MV-4-11 (cell line): Measurements from ENCODE around the gene ARL4D.
"Not testable (repeated sequence)": the region's sequence is repeated elsewhere in the genome, so short reads cannot be mapped to it uniquely, and the experiment has no call there.

Source experiments
- DNase-seq: peaks from one replicate; lab custom pipeline; 2025; lab: John Stamatoyannopoulos, UW

The ARL4D gene

GRCh38 chr17:43398724-43399595 lies at the start of gene ARL4D:
Gene ARL4D (plus strand): TSS chr17:43398993. CDS start chr17:43399733, 740 bp downstream.
- DNase-seq, result peak; percentile 41

GRCh38 chr17:43349142-43349541 lies 49.7 kb upstream of the ARL4D start:
- no peak for DNase-seq

- DNase-seq, result no peak
These were observed 47.9 kb upstream of the ARL4D start for GRCh38 chr17:43350888-43351361.

- DNase-seq, result no peak
These were observed 47.1 kb upstream of the ARL4D start for GRCh38 chr17:43351691-43352090.

- no peak for DNase-seq
These were observed 46.0 kb upstream of the ARL4D start for GRCh38 chr17:43352579-43353331.

- no peak for DNase-seq
These were observed 45.4 kb upstream of the ARL4D start for GRCh38 chr17:43353393-43353792.

GRCh38 chr17:43354371-43354770 lies 44.4 kb upstream of the ARL4D start:
- DNase-seq, result no peak

- DNase-seq, result no peak
These were observed 42.3 kb upstream of the ARL4D start for GRCh38 chr17:43356450-43356849.

GRCh38 chr17:43356999-43357398 lies 41.8 kb upstream of the ARL4D start:
- DNase-seq, result no peak

GRCh38 chr17:43359469-43360110 lies 39.2 kb upstream of the ARL4D start:
- no peak for DNase-seq

- DNase-seq, result peak; percentile 68
These were observed 38.4 kb upstream of the ARL4D start for GRCh38 chr17:43360376-43360738.

GRCh38 chr17:43360739-43361505 lies 37.9 kb upstream of the ARL4D start:
- DNase-seq, result peak; percentile 100

GRCh38 chr17:43363181-43363925 lies 35.4 kb upstream of the ARL4D start:
- DNase-seq, result no peak

GRCh38 chr17:43363926-43364285 lies 34.9 kb upstream of the ARL4D start:
- DNase-seq, result no peak

- DNase-seq, result no peak
These were observed 33.4 kb upstream of the ARL4D start for GRCh38 chr17:43365356-43365755.

- not testable (repeated sequence) for DNase-seq
These were observed 32.9 kb upstream of the ARL4D start for GRCh38 chr17:43365921-43366320.

- DNase-seq, result peak; percentile 64
These were observed 31.7 kb upstream of the ARL4D start for GRCh38 chr17:43366891-43367736.

GRCh38 chr17:43367737-43368242 lies 31.0 kb upstream of the ARL4D start:
- DNase-seq, result peak; percentile 95

- peak; percentile 84 for DNase-seq
These were observed 29.9 kb upstream of the ARL4D start for GRCh38 chr17:43368740-43369506.
